Immature natural killer cell (primary cell): ENCODE results near the gene OSBPL3. TPM values are rescaled to one million over a fixed set of nuclear protein-coding genes. Genes with fewer than 3 reads are reported as not detected.

ENCODE experiments used
- DNase-seq, 3 donors: peaks; one replicate each; pipeline ENCODE4 v3.0.0; 2022; ENCODE audit warnings: mixed read lengths in 1 of 3
- H3K27ac Mint-ChIP-seq, 6 donors: one replicate each; pipeline ENCODE4 v1.8.0; 2020; ENCODE audit warnings: mixed read lengths in 6 of 6, mild to moderate bottlenecking in 5 of 6, inconsistent platforms in 4 of 6, moderate library complexity in 3 of 6
- H3K27me3 Mint-ChIP-seq, 3 donors: one replicate each; pipeline ENCODE4 v1.8.0; 2020 to 2021; ENCODE audit warnings: low read depth in 3 of 3, mild to moderate bottlenecking in 3 of 3, mixed read lengths in 3 of 3, moderate library complexity in 3 of 3, inconsistent platforms in 1 of 3
- H3K36me3 Mint-ChIP-seq, 3 donors: one replicate each; pipeline ENCODE4 v1.8.0; 2020; ENCODE audit warnings: mixed read lengths in 3 of 3, inconsistent platforms in 2 of 3, mild to moderate bottlenecking in 2 of 3
- H3K4me1 Mint-ChIP-seq, 2 donors: one replicate each; pipeline ENCODE4 v1.8.0; 2020; ENCODE audit warnings: inconsistent platforms in 2 of 2, mild to moderate bottlenecking in 2 of 2, mixed read lengths in 2 of 2, moderate library complexity in 1 of 2
- H3K4me3 Mint-ChIP-seq, 5 donors: one replicate each; pipeline ENCODE4 v1.8.0; 2020; ENCODE audit warnings: mild to moderate bottlenecking in 5 of 5, mixed read lengths in 5 of 5, inconsistent platforms in 3 of 5, moderate library complexity in 3 of 5
- H3K9me3 Mint-ChIP-seq, 6 donors: one replicate each; pipeline ENCODE4 v1.8.0; 2020; ENCODE audit warnings: mild to moderate bottlenecking in 6 of 6, mixed read lengths in 6 of 6, inconsistent platforms in 4 of 6, moderate library complexity in 3 of 6
- polyA plus RNA-seq, 3 donors: library from polyadenylated mRNA; unstranded; fragments of 300-500 nt; fragmentation: Illumina TruSeq; gene quantifications; one replicate each; pipeline ENCODE4 v1.2.3, GENCODE V29; 2021

The OSBPL3 gene
- polyA plus RNA-seq, 3 donors from 2014 or later, result 6.4 to 20.0 (median 8.5) TPM

DNA sequence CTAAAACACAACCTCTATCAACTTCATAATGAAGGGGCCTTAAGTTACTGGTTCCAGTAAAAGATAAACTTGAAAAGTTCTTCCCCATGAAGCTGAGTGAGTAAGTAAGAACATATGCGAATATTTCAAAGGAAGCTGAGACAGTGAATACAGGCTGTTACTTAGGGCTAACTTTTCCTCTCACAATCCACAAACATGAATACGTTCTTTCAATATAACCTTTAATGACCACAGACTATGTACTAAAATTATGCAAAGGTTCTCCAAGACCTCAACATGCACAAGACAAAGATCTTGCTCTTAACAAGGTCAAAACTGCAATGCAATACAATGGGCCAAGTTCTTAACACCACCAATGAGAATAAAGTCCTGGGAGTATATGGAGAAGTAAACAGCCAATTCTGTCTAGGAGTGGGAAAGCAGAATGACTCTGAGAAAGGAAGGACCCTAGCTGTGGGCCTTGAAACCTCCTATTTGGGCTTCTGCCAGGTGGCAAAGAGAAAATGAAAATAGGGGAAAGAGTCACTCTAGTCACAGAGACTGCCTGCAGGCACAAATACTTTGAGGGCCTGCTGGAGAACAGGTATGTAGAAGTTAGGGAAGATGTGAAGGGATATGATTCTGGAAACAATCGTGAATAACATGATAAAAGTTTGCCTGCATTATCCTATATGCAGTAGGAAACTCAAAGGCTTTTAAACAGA is 43.7 kb downstream of the OSBPL3 start:
- Mint-ChIP-seq H3K36me3 (peaks cover 0 to 3% (median 1%) of the 10 kb centered on the region in 3 donors), H3K9me3 (no peaks in the 10 kb centered on the region), H3K4me1 (peaks cover 48 to 88% of the 10 kb centered on the region in 2 donors), H3K27me3 (peaks cover 0 to 1% (median 0%) of the 10 kb centered on the region in 3 donors), H3K27ac (peak overlapping the region; percentile 4 to 72 (median 50)), H3K4me3 (peak overlapping the region in 3 of 5 donors; percentile 2 to 15 (median 7))
- no peak for DNase-seq

DNA sequence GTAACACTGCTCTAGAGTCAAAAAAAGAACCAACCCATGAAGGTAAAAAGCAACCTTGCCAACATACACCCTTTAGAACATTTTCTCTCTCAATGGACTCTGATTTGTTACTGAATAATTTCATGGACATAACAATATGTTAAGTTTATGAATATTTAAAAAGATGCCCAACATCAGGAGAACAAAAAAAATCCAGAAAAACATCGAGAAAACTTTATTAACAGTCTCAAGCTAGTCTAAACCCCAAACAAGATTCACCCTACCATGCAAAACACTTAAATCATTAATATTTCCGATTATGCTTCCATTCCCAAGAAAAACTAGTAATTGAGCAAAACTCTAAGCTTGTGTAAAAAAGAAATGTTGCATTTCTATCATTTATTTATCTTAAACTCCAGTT is 46.7 kb downstream of the OSBPL3 start:
- DNase-seq, result no peak
- peaks cover 0 to 5% (median 4%) of the 10 kb centered on the region in 3 donors for H3K36me3 Mint-ChIP-seq
- no peak overlapping the region for H3K27ac Mint-ChIP-seq
- no peak overlapping the region for H3K4me3 Mint-ChIP-seq
- peaks cover 0 to 1% (median 0%) of the 10 kb centered on the region in 3 donors for H3K27me3 Mint-ChIP-seq
- no peaks in the 10 kb centered on the region for H3K9me3 Mint-ChIP-seq
- H3K4me1 Mint-ChIP-seq, result peaks cover 46 to 87% of the 10 kb centered on the region in 2 donors

DNA sequence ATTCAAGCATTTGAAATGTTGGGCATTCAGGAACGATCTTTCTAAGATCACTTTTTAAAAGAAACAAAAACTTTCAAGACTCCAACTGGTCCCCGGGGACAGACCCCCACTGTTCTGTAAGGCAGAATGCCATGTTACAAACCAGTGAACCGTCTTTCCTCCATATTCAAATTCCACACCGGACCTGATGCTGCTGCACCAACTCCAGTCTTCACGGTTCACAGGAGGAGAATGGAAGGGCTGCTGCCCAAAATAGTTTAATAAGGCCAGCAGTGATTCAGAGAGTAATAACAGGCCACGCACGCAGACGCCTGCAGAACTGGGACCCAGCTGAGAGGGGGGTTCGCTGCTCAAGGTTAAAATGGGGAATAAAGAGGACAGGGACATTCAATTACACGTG is 47.2 kb downstream of the OSBPL3 start:
- Mint-ChIP-seq H3K4me1 (peaks cover 44 to 84% of the 10 kb centered on the region in 2 donors), H3K4me3 (no peak overlapping the region), H3K36me3 (peaks cover 0 to 5% (median 4%) of the 10 kb centered on the region in 3 donors), H3K9me3 (no peaks in the 10 kb centered on the region), H3K27ac (peak overlapping the region in 1 of 6 donors; percentile 6), H3K27me3 (peaks cover 0 to 1% (median 0%) of the 10 kb centered on the region in 3 donors)
- DNase-seq, result no peak

DNA sequence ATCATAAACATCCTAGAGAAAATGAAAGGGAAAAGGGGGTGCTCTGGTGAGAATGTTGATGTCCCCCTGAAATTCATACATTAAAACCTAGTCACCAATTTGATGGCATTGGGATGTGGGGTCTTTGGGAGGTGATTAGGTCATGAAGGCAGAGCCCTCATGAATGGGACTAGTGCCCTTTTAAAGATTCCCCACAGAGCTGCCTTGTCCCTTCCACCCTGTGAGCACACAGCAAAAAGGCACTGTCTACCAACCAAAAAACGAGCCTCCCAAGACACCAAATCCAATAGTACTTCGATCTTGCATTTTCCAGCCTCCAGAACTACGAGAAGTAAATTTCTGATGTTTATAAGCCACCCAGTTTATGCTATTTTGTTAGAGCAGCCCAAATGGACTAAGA is 47.6 kb downstream of the OSBPL3 start:
- H3K4me3 Mint-ChIP-seq, result no peak overlapping the region
- no peak for DNase-seq

DNA sequence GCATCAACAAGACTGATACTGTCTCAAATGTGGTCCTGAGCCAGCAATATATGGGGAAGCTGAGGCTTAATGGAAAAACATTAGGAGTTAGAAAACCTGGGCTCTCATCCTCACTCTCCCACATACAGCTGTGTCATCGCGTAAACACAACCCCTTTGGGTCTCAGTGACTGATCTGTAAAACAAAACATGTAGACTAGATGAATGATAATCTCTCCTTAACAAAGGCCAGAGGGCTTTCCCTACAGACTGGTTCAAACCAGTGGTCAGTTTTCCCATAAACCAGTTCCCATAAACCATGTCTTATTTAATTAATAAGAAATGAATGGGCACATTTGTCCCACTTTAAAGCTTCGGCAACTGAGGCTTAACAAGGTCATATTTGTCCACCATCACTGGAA is 48.1 kb downstream of the OSBPL3 start:
- Mint-ChIP-seq H3K9me3 (no peaks in the 10 kb centered on the region), H3K27me3 (peaks cover 0 to under 1% (median 0%) of the 10 kb centered on the region in 3 donors), H3K36me3 (peaks cover 0 to 5% (median 4%) of the 10 kb centered on the region in 3 donors), H3K27ac (no peak overlapping the region), H3K4me1 (peaks cover 42 to 84% of the 10 kb centered on the region in 2 donors), H3K4me3 (no peak overlapping the region)
- no peak for DNase-seq

More for the DNA sequence above, 47.6 kb downstream of the OSBPL3 start:
- Mint-ChIP-seq H3K36me3 (peaks cover 0 to 5% (median 4%) of the 10 kb centered on the region in 3 donors), H3K9me3 (no peaks in the 10 kb centered on the region), H3K4me1 (peaks cover 44 to 84% of the 10 kb centered on the region in 2 donors), H3K27ac (no peak overlapping the region), H3K27me3 (peaks cover 0 to 1% (median 0%) of the 10 kb centered on the region in 3 donors)

DNA sequence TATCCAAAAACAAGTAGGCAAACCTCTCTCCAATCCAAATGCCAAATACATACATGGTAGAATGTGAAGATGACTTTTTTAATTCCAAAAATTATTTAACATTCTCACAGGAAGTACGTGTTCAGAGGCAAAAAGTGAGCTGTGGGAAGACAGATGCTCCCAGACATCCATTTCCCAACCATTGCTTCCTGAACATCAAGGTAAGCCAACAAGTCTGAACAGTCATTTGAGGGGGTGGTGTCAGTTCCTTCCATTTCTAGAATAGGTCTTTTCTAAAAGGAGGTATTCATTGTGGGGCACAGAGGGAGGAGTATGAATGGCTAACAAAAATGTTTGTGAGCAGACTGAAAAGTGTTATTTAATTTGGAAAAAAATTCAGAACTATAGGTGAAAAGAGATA is 49.1 kb downstream of the OSBPL3 start:
- Mint-ChIP-seq H3K9me3 (no peaks in the 10 kb centered on the region), H3K36me3 (peaks cover 0 to 5% (median 4%) of the 10 kb centered on the region in 3 donors), H3K27me3 (no peaks in the 10 kb centered on the region), H3K27ac (peak overlapping the region in 2 of 6 donors; percentile 22 to 31), H3K4me3 (no peak overlapping the region), H3K4me1 (peaks cover 40 to 82% of the 10 kb centered on the region in 2 donors)
- no peak for DNase-seq

DNA sequence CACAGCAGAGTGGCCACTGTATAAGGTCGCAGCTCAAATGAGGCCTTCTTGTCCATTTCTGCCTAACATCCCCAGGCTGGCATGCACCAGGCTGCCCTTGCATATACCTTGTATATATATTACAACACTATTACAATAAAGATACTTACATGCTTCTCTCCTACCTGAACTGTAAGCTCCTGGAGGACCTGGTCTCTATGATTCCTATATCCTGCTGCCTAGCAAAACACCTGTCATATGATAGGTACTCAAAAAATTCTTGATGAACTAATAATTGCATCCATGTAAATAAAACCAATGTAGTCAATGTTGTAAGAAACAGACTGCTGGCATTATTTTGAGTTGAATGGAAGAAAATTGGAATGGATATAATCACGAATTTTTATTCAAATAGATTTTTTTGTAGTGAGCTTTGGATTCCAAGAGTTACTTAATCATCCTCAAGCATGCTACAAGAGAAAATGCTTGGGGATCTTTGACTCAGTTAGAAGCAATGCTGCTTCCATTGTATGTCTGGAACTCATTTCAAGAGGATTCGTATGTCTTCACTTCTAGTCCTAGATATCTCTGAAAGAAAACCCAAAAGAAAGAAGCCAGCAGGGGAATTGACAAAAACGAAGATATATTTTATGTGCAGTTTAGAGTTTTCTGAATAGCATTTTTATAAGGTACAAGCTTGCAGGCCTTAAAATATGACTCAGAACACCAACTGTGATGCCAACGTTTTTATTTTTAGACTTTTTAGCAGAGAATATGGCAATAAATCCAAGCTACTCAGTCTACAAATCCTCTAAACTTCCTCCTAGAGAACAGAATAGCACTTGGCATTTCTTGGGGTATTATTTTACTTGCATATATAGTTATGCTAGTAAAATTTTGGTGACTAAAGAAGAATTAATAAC is 53.1 kb downstream of the OSBPL3 start:
- no peak for DNase-seq
- peak overlapping the region in 3 of 6 donors; percentile 24 to 61 (median 39) for H3K27ac Mint-ChIP-seq
- H3K36me3 Mint-ChIP-seq, result peaks cover 0 to 5% (median 4%) of the 10 kb centered on the region in 3 donors
- peaks cover 0 to 3% (median 2%) of the 10 kb centered on the region in 3 donors for H3K27me3 Mint-ChIP-seq
- H3K4me1 Mint-ChIP-seq, result peaks cover 58 to 87% of the 10 kb centered on the region in 2 donors
- H3K4me3 Mint-ChIP-seq, result no peak overlapping the region
- H3K9me3 Mint-ChIP-seq, result no peaks in the 10 kb centered on the region

DNA sequence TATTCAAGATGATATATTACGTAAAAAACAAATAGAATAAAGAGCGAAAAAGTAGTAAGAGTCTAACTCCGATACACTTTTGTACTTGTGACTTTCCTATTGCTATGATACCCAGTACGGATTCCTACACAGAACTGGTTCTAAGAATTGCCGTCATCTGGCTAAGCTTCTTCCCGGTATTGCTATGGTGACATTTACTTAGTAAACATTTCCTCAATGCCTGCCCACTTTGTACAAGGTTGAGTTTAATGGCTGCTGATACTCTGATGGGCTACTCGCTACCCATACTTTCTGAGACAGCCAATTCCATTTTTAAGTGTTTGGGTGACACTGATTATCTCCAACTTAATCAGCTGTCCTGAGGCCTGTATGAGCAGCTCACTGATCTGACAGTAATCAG is 55.6 kb downstream of the OSBPL3 start:
- H3K27me3 Mint-ChIP-seq, result peaks cover 0 to 3% (median 2%) of the 10 kb centered on the region in 3 donors
- H3K36me3 Mint-ChIP-seq, result no peaks in the 10 kb centered on the region
- H3K27ac Mint-ChIP-seq, result peak overlapping the region in 2 of 6 donors; percentile 81 to 92
- DNase-seq, result peak in 1 of 3 donors; percentile 42
- H3K9me3 Mint-ChIP-seq, result no peaks in the 10 kb centered on the region
- peaks cover 71 to 89% of the 10 kb centered on the region in 2 donors for H3K4me1 Mint-ChIP-seq
- peak overlapping the region in 1 of 5 donors; percentile 77 for H3K4me3 Mint-ChIP-seq

DNA sequence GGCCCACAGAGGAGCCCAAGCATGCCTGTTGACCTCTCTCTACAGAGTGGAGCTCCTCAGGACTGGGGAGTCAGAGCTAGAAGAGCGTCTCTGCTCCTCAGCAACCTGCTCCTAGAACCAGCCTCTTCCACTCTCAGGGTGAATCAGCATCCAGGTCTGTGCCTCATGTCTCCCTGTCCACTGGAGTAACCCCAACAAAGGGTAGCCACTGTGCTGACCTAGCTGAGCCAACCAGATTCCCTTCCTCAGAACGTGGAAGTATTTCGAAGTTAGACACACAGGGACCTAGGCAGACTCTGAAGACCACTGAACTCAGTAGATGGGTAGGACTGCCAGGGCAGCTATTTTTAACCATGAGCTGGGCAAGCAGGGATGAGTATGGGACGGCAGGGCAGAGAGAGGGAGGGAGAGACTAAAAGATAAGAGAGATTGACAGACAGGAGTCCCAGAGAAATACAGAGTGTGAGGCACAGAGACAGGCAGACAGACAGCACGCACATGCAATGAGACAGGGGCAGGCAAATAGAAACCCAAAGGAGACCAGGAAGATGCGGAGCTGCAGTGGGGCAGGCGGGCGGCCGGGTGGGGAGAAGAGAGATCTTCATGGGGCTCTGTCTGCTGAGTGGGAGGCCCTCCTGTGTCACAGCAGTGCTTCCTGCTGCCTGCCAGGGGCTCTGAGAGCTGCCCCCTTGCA is 56.7 kb downstream of the OSBPL3 start:
- Mint-ChIP-seq H3K36me3 (no peaks in the 10 kb centered on the region), H3K27me3 (peaks cover 0 to 3% (median 2%) of the 10 kb centered on the region in 3 donors), H3K9me3 (no peaks in the 10 kb centered on the region), H3K4me1 (peaks cover 74 to 92% of the 10 kb centered on the region in 2 donors), H3K4me3 (peak overlapping the region in 3 of 5 donors; percentile 5 to 77 (median 27)), H3K27ac (peak overlapping the region in 3 of 6 donors; percentile 68 to 92 (median 81))
- DNase-seq, result no peak

DNA sequence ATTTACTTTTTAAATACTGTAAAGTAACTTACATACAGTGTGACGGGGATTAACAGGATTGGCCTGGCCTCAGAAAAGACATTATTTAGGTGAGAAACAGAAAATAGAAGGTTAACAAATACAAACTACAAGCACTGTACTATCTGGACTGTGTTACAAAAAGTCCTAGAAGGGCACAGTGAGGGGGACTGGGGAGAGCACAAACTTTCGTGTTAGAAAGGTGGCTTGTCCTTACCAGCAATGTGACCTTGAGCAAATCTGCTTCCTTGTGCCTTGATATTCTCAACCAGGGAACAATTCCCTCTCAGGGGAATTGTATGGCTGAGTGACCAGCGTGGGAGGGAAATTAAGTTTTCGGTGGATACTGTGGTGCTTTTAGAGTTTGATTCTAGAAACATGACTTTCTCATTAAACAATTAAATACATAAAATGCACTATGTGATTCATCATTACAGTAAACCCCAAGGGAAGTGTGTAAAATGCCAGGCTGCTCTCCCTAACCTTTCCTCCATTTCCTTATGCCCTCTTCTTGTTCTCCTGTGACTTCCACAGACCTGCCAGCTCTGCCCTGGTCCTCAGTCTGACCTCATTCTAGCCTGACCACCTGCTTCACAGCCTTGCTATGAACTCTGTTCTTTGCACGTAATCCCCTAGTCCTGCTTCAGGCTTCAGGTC is 57.7 kb downstream of the OSBPL3 start:
- DNase-seq, result no peak
- Mint-ChIP-seq H3K4me3 (peak overlapping the region; percentile 5 to 77 (median 72)), H3K27ac (peak overlapping the region; percentile 47 to 92 (median 78))

DNA sequence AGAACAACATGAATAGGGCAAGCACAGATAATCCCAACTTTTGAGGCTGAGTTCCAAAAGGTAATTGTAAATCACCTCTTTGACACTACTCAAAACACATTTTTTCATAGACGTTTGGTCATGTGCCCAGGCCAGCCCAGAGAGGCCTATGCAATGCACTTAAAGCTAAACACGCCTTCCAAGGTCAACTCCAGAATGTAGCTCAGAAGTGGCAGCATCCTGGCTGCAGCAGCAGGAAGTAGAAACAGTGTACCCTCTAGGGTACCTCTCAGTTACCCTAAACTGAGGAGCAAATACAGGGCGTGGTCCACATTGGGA is 58.7 kb downstream of the OSBPL3 start:
- peak overlapping the region; percentile 20 to 92 (median 76) for H3K27ac Mint-ChIP-seq
- H3K27me3 Mint-ChIP-seq, result peaks cover 0 to 3% (median 2%) of the 10 kb centered on the region in 3 donors
- peaks cover 82 to 95% of the 10 kb centered on the region in 2 donors for H3K4me1 Mint-ChIP-seq
- H3K36me3 Mint-ChIP-seq, result peaks cover 1 to 4% (median 3%) of the 10 kb centered on the region in 3 donors
- no peak for DNase-seq
- peak overlapping the region; percentile 28 to 77 (median 72) for H3K4me3 Mint-ChIP-seq
- no peaks in the 10 kb centered on the region for H3K9me3 Mint-ChIP-seq

More for the DNA sequence above, 57.7 kb downstream of the OSBPL3 start:
- H3K4me1 Mint-ChIP-seq, result peaks cover 77 to 95% of the 10 kb centered on the region in 2 donors
- H3K27me3 Mint-ChIP-seq, result peaks cover 0 to 3% (median 2%) of the 10 kb centered on the region in 3 donors
- H3K36me3 Mint-ChIP-seq, result no peaks in the 10 kb centered on the region
- no peaks in the 10 kb centered on the region for H3K9me3 Mint-ChIP-seq

DNA sequence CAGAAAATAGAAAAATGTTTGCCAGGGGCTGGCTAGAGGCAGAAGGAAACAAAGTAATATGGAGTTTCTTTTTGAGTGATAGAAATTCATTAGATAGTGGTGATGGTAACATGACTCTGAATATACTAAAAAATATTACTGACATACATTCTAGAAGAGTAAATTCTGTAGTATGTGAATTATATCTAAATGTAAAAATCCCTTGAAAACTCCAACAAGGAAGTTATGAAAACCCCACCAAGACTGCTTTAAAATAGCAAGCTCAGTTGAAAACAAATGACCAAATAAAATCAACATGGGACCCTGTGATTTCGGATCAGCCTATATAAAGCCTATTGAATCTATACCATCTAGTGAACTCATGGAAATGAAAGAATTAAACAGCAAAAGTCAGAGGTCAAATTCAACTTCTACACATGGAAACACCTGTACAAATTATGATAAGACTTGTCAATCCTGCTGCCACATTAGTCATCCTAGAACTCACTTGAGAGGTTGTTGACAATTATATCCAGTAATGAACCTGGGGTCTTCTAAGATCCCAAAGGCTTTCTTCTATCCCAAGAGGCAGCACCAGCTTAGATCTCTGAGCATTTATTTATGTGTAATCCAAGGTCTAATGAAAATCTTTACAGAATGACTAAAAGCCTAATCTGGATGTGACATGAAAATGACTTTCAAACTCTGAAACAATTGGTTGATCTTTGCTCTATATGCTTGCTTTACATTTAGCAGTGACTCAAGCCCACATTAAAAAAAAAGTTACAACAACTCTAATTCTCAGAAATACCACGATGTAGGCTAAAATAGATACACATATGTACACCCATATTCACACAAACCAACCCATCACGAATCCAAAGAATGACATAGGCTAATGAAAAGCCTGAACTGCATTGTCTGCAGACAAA is 59.3 kb downstream of the OSBPL3 start:
- Mint-ChIP-seq H3K27me3 (peaks cover 0 to 3% (median 2%) of the 10 kb centered on the region in 3 donors), H3K4me3 (peak overlapping the region; percentile 28 to 77 (median 72)), H3K4me1 (peaks cover 83 to 98% of the 10 kb centered on the region in 2 donors), H3K27ac (peak overlapping the region; percentile 20 to 92 (median 76)), H3K36me3 (peaks cover 3 to 7% (median 6%) of the 10 kb centered on the region in 3 donors), H3K9me3 (no peaks in the 10 kb centered on the region)
- DNase-seq, result no peak
